AG04450 (cell line): ENCODE measurements around the gene ITSN1. TPM values are rescaled to one million over a fixed set of nuclear protein-coding genes. Genes with fewer than 3 reads are reported as not detected.

ENCODE experiments used
- CTCF ChIA-PET: fragments of 300-600, 350-600 bp; formaldehyde crosslinking; extraction: SDS; loops from one replicate; lab custom pipeline; 2022; ENCODE audit warnings: antibody characterized with exemption, inconsistent platforms; lab: Charles Lee
- POLR2A ChIA-PET: fragments of 350-600 bp; formaldehyde crosslinking; extraction: SDS; loops from one replicate; lab custom pipeline; 2021; ENCODE audit warnings: antibody characterized with exemption, inconsistent platforms; lab: Yijun Ruan, JAX
- DNase-seq: peaks from one replicate; pipeline ENCODE4 v3.0.0-alpha.2; 2011; ENCODE audit warnings: low read depth, low spot score
- H3K27ac ChIP-seq: one replicate; pipeline ENCODE4 v1.5.1; 2012; ENCODE audit warnings: low read depth, low read length, control low read depth
- H3K27me3 ChIP-seq: one replicate; pipeline ENCODE4 v1.6.0; 2012; ENCODE audit warnings: low read length; ENCODE audit not compliant: control insufficient read depth, insufficient read depth
- H3K4me3 ChIP-seq: 2 replicates; pipeline ENCODE4 v1.5.1; 2011; ENCODE audit warnings: mild to moderate bottlenecking, low read depth, low read length, control low read depth
- H3K9me3 ChIP-seq: 2 replicates; pipeline ENCODE4 v1.5.1; 2012; ENCODE audit warnings: low read length; ENCODE audit not compliant: control insufficient read depth, insufficient read depth
- polyA plus RNA-seq: library from polyadenylated mRNA; depleted of rRNA; stranded (reverse); fragments of >200 nt; gene quantifications from 2 replicates; pipeline ENCODE4 v1.2.3, GENCODE V29; 2011
- TF ChIP-seq, protein P1 (sequence below): IDR thresholded peaks from 2 replicates; pipeline ENCODE4 v1.5.1; 2011; ENCODE audit warnings: low read depth, low read length, control low read depth, inconsistent platforms

ITSN1 gene
- polyA plus RNA-seq, 1 experiment = 51.5 TPM

DNA sequence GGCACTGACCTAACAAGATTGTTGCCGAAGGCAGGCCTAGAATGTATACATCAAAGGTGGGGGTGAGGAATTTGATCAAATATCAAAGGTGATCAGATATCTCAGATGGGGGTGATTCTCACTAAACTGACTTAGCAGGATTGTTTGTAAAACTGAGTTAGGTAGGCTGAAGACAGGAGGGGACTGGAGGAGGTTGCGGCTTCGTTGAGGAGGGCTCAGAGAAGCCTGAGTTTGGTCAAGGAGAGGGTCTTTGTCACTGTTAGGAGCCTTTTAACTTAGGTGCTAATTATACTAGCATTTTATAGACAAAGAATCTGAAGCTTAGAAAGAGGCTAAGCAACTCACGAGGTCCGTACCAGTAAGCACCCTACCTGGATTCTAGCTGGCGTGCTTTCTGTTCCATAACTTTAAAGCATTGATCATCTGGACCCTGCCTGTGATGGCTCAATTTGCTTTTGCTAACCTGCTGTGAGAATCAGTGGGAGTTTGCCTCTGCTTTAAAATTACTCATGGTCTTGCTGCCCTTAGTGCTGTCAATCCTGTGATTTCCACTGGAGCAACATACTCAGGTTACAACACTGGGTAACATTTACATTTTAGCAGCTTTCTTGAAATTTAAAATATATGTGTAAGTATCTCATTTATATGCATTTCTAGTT lies 49.8 kb downstream of the ITSN1 start:
- no peak for DNase-seq
- ChIA-PET POLR2A (no interaction called here), CTCF (no interaction called here)
- Histone ChIP-seq H3K27ac (no peak overlapping the region), H3K4me3 (no peak overlapping the region), H3K27me3 (no peaks in the 10 kb centered on the region), H3K9me3 (no peaks in the 10 kb centered on the region)
- TF ChIP-seq, protein P1, sequence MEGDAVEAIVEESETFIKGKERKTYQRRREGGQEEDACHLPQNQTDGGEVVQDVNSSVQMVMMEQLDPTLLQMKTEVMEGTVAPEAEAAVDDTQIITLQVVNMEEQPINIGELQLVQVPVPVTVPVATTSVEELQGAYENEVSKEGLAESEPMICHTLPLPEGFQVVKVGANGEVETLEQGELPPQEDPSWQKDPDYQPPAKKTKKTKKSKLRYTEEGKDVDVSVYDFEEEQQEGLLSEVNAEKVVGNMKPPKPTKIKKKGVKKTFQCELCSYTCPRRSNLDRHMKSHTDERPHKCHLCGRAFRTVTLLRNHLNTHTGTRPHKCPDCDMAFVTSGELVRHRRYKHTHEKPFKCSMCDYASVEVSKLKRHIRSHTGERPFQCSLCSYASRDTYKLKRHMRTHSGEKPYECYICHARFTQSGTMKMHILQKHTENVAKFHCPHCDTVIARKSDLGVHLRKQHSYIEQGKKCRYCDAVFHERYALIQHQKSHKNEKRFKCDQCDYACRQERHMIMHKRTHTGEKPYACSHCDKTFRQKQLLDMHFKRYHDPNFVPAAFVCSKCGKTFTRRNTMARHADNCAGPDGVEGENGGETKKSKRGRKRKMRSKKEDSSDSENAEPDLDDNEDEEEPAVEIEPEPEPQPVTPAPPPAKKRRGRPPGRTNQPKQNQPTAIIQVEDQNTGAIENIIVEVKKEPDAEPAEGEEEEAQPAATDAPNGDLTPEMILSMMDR = no peak

DNA sequence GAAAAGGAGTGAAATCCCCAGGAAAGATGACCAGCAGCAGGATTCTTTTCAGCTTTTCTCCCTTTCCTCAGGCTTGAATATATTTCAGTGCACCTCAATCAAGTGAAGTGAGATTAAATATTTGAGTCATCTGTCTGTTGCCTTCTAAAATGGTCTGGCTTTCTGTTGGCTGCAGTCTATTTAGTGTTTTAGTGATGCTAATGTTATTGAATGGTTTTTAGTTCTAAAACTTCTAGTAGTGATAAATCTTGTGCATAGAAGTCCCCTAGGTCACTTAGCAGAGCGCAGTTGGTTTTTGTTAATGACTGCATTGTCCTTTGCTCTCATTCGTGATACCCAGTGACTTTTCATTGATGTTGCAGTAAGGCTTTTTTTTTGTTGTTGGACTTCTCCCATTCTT lies 53.5 kb downstream of the ITSN1 start:
- TF ChIP-seq, protein P1 = no peak
- ChIA-PET POLR2A (no interaction called here), CTCF (no interaction called here)
- Histone ChIP-seq H3K27ac (no peak overlapping the region), H3K27me3 (no peaks in the 10 kb centered on the region), H3K4me3 (no peak overlapping the region), H3K9me3 (no peaks in the 10 kb centered on the region)
- DNase-seq = no peak

DNA sequence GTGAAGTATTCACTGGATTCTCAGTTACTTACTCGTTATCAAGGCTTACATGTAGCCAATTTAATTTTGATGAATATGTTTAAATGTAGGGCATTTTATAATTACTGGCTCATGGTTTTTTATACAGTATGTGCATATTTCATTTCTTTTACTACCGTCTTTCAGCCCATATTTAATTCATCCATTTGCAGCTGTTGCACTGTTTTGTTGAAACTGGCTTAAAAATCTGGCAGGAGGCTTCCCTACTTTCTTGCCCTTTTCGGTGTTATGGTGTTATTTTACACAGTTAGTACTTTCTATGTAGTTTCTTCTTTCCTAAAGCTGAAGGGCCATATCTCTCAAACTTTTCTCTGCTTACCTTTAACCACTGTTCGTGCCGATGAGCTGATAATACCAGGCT lies 54.2 kb downstream of the ITSN1 start:
- TF ChIP-seq, protein P1 = no peak
- Histone ChIP-seq H3K27me3 (no peaks in the 10 kb centered on the region), H3K9me3 (no peaks in the 10 kb centered on the region), H3K27ac (no peak overlapping the region), H3K4me3 (no peak overlapping the region)
- DNase-seq = no peak
- ChIA-PET POLR2A (no interaction called here), CTCF (no interaction called here)

DNA sequence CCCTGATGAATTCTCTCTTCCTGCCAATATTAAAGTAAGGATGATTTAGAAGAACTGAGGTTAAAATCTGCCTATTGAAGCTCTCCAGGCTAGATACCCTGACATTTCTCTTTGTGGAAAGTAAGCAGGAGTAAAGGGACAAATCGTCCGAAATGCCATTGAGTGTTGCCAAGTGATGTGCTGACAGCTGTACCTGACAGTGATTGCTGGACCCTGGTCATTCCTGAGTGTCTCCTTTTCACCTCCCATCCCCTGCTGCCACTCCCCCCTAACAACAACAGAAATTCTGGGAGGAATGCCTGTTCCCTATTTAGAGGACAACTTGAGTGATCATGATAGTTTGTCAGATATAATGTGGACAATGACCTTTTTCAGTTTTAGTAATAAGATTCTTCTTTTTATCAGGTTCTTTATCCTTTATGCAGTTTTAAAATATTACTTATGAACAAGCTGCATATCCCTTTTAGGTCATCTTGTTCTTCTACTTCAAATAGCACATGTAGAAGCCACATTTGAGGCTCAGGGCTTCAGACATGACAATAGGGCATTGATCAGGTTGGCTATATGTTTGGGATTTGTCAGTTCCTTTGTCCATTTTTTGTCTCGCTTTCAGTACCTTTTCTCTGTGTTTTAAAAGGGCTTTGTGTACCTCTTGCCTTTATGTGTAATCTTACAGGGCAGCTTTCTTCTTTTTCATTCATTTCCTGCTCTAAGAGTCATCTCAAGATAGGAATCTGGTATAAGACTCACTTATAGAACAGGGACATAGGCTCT lies 56.0 kb downstream of the ITSN1 start:
- DNase-seq = no peak
- TF ChIP-seq, protein P1 = no peak
- H3K4me3 ChIP-seq = no peak overlapping the region
- no peak overlapping the region for H3K27ac ChIP-seq
- ChIA-PET POLR2A (no interaction called here), CTCF (interaction anchor here (0.5 to 1.1 kb wide), 2 partner anchors 10 to 255 kb away, joined by 3 to 4 read pairs; no protein-coding TSS in a partner anchor)
- H3K9me3 ChIP-seq = no peaks in the 10 kb centered on the region
- H3K27me3 ChIP-seq = no peaks in the 10 kb centered on the region

DNA sequence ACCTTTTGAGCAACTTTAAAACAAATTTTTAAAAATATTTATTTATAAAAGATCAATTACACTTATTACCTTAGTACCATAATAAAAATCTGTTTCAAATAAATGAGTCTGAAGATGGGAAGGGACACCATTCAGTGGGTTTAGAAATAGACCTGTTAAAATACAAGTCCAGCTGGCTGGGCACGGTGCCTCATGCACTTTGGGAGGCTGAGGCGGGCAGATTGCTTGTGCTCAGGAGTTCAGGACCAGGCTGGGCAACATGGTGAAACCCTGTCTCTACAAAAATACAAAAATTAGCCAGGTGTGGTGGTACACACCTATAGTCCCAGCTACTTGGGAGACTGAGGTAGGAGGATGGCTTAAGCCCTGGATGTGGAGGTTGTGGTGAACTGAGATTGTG lies 57.0 kb downstream of the ITSN1 start:
- H3K4me3 ChIP-seq = no peak overlapping the region
- H3K9me3 ChIP-seq = no peaks in the 10 kb centered on the region
- no peak for DNase-seq
- TF ChIP-seq, protein P1 = no peak
- POLR2A ChIA-PET = interaction anchor here (0.8 kb wide), 1 partner anchor 14 kb away, joined by 4 read pairs; no protein-coding TSS in a partner anchor
- no peaks in the 10 kb centered on the region for H3K27me3 ChIP-seq
- CTCF ChIA-PET = interaction anchor here (1.1 kb wide), 1 partner anchor 9 kb away, joined by 3 read pairs; no protein-coding TSS in a partner anchor
- H3K27ac ChIP-seq = no peak overlapping the region
